ENCODE results near the gene IMMP2L.

- TF ChIP-seq, protein P1, sequence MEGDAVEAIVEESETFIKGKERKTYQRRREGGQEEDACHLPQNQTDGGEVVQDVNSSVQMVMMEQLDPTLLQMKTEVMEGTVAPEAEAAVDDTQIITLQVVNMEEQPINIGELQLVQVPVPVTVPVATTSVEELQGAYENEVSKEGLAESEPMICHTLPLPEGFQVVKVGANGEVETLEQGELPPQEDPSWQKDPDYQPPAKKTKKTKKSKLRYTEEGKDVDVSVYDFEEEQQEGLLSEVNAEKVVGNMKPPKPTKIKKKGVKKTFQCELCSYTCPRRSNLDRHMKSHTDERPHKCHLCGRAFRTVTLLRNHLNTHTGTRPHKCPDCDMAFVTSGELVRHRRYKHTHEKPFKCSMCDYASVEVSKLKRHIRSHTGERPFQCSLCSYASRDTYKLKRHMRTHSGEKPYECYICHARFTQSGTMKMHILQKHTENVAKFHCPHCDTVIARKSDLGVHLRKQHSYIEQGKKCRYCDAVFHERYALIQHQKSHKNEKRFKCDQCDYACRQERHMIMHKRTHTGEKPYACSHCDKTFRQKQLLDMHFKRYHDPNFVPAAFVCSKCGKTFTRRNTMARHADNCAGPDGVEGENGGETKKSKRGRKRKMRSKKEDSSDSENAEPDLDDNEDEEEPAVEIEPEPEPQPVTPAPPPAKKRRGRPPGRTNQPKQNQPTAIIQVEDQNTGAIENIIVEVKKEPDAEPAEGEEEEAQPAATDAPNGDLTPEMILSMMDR (IDR thresholded peaks at IDR 0.05) = no peak
- no peak for TF ChIP-seq POLR2A (IDR thresholded peaks at IDR 0.05)
Observed at GRCh38 chr7:111239437-111239836, 322.9 kb downstream of the IMMP2L start.

All from right lobe of liver (tissue), 4 donors.